ENCODE data around the gene CFAP141.

DNA sequence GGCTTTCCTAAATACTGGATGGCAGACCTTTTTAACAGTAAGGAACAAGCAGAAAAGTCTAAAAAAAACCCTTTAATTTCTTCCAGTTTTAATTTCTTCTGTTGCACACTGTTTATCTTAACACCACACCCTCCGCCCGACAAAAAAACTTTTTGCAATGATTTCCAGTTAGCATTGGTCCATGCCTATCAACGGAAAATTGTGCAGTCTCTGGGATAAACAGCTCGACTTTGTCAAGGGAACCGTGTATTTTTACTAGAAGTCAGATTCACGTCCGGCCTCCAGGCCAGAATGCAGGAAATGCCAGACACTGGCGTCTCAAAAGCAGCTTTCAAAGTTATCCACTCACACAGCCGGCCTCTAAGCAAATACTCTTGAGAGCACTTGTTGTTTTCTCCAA is 50.9 kb downstream of the CFAP141 start:
- TF ChIP-seq YY1 (IDR thresholded peaks at IDR 0.05; ENCODE audit: insufficient read depth, insufficient read length) (no peak), ZNF274 (IDR thresholded peaks at IDR 0.05; ENCODE audit: low read depth, low read length) (no peak), SUZ12 (IDR thresholded peaks at IDR 0.05; ENCODE audit: extremely low read depth, insufficient read depth, insufficient read length) (no peak)
